Measurements from ENCODE around the gene USF1. TPM values are rescaled to one million over a fixed set of nuclear protein-coding genes. Genes with fewer than 3 reads are reported as not detected.
A peak's percentile ranks its signal among the peaks of the same experiment; 100 is the strongest.

The USF1 gene
- total RNA-seq, 1 donor from 2014 or later: 70.1 TPM

DNA sequence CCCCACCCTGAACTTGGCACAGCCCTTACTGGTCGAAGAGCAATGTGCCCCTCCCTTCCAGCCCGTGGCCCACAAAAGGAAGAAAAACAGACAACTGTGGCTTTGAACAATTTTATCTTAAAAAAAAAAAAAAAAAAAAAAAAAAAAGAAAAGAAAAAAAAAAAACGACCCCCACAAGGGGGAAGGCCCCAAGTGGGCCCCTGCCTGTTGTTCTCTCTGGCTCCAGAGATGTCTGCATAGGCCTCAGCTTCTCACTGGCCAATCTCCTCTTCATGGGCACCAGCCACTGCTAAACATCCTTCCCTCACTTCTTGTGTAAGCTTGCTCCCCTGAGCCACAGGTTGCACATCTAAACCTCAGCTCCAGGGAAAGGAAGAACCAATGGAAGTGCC, 6.6 kb downstream of the USF1 start:
- H4K20me1 ChIP-seq (ENCODE audit: insufficient read depth, low read length): peaks cover 8% of the 10 kb centered on the region
- peak overlapping the region; percentile 75 for H3K4me2 ChIP-seq (ENCODE audit: low read length)
- H3K79me2 ChIP-seq (ENCODE audit: insufficient read depth, low read length): peaks cover 13% of the 10 kb centered on the region
- no peaks in the 10 kb centered on the region for H3K27me3 Mint-ChIP-seq (ENCODE audit: low read depth, unreplicated experiment)
- no peak overlapping the region for H2AFZ ChIP-seq (ENCODE audit: low read depth, low read length)
- peak overlapping the region; percentile 81 for H3K4me3 Mint-ChIP-seq (ENCODE audit: unreplicated experiment)
- H3K9me3 Mint-ChIP-seq (ENCODE audit: unreplicated experiment): no peaks in the 10 kb centered on the region
- H3K27ac Mint-ChIP-seq (ENCODE audit: unreplicated experiment): peak overlapping the region; percentile 34
- FAIRE-seq (no peak), DNase-seq (ENCODE audit: low read depth) (no peak)
- H3K9ac ChIP-seq (ENCODE audit: low read length): no peak overlapping the region
- H3K9me3 ChIP-seq (ENCODE audit: insufficient read depth, low read depth, low read length): no peaks in the 10 kb centered on the region
- no peak overlapping the region for H3K4me3 ChIP-seq (ENCODE audit: insufficient read depth, low read depth, low read length)
- peaks cover 19% of the 10 kb centered on the region for H3K36me3 ChIP-seq (ENCODE audit: insufficient read depth, low read length)
- H3K4me1 Mint-ChIP-seq (ENCODE audit: low read depth, unreplicated experiment): peaks cover 8% of the 10 kb centered on the region
- no peak overlapping the region for H3K27ac ChIP-seq (ENCODE audit: low read depth, low read length)
- H3K27me3 ChIP-seq (ENCODE audit: insufficient read depth, low read length): no peaks in the 10 kb centered on the region
- peaks cover 21% of the 10 kb centered on the region for H3K36me3 Mint-ChIP-seq (ENCODE audit: low read depth, unreplicated experiment)
- H3K4me1 ChIP-seq (ENCODE audit: insufficient read depth, low read length): peaks cover 2% of the 10 kb centered on the region
- TF ChIP-seq EZH2 (IDR thresholded peaks at IDR 0.05; ENCODE audit: insufficient read depth, low read length): no peak
- TF ChIP-seq, protein P1, sequence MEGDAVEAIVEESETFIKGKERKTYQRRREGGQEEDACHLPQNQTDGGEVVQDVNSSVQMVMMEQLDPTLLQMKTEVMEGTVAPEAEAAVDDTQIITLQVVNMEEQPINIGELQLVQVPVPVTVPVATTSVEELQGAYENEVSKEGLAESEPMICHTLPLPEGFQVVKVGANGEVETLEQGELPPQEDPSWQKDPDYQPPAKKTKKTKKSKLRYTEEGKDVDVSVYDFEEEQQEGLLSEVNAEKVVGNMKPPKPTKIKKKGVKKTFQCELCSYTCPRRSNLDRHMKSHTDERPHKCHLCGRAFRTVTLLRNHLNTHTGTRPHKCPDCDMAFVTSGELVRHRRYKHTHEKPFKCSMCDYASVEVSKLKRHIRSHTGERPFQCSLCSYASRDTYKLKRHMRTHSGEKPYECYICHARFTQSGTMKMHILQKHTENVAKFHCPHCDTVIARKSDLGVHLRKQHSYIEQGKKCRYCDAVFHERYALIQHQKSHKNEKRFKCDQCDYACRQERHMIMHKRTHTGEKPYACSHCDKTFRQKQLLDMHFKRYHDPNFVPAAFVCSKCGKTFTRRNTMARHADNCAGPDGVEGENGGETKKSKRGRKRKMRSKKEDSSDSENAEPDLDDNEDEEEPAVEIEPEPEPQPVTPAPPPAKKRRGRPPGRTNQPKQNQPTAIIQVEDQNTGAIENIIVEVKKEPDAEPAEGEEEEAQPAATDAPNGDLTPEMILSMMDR (IDR thresholded peaks at IDR 0.05; ENCODE audit: insufficient read depth, low read depth, low read length): no peak

DNA sequence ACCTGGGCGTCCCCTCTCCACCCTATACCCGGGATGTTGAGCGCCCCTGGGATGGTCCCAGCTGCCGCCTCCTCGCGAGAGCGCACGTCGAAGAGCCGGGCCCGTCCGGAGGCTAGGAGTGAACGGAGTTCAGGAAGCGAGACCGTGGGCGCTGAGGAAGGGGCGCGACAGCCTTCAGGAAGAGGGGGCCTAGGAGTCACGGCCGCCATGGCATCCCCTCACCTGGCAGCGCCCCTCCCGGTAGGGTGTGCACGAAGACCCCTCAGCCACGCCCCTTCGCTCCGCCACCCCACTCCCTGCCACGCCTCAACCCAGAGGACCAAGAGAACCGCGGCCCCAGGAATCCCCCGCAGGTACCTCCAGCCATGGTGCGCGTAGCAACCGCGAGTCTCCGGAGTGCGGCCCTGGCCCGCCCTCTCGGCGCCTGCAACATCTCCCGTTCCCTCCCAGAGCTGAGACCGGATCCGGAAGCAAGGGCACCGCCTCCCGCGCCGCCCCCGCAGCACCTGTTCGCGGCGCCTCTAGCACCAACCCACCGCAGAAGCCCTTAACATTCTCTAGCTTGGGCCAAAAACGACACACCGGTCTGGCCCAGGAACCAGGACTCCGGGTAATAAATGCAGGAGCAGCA, 7.1 kb downstream of the USF1 start, which contains the start of gene TSTD1:
Gene TSTD1 (minus strand): TSS at position 442 of the 631 bp plus-strand sequence. CDS start 75 bp downstream, at position 367.
- H3K4me2 ChIP-seq (ENCODE audit: low read length): peak within 1 kb of the TSS; percentile 75
- no peaks in the 10 kb centered on the region for H3K9me3 ChIP-seq (ENCODE audit: insufficient read depth, low read depth, low read length)
- H3K9ac ChIP-seq (ENCODE audit: low read length): peak within 1 kb of the TSS; percentile 50
- H3K4me1 ChIP-seq (ENCODE audit: insufficient read depth, low read length): no peaks in the 10 kb centered on the region
- H3K36me3 ChIP-seq (ENCODE audit: insufficient read depth, low read length): peaks cover 19% of the 10 kb centered on the region
- H2AFZ ChIP-seq (ENCODE audit: low read depth, low read length): peak within 1 kb of the TSS; percentile 63
- no peak for TF ChIP-seq EZH2 (IDR thresholded peaks at IDR 0.05; ENCODE audit: insufficient read depth, low read length)
- TF ChIP-seq, protein P1 (IDR thresholded peaks at IDR 0.05; ENCODE audit: insufficient read depth, low read depth, low read length): no peak
- peaks cover 21% of the 10 kb centered on the region for H3K36me3 Mint-ChIP-seq (ENCODE audit: low read depth, unreplicated experiment)
- H3K4me1 Mint-ChIP-seq (ENCODE audit: low read depth, unreplicated experiment): peaks cover 5% of the 10 kb centered on the region
- no peaks in the 10 kb centered on the region for H3K27me3 ChIP-seq (ENCODE audit: insufficient read depth, low read length)
- peaks cover 11% of the 10 kb centered on the region for H3K79me2 ChIP-seq (ENCODE audit: insufficient read depth, low read length)
- FAIRE-seq: no peak
- H3K4me3 Mint-ChIP-seq (ENCODE audit: unreplicated experiment): peak within 1 kb of the TSS; percentile 81
- no peaks in the 10 kb centered on the region for H3K27me3 Mint-ChIP-seq (ENCODE audit: low read depth, unreplicated experiment)
- peaks cover 6% of the 10 kb centered on the region for H4K20me1 ChIP-seq (ENCODE audit: insufficient read depth, low read length)
- no peak for DNase-seq (ENCODE audit: low read depth)
- H3K4me3 ChIP-seq (ENCODE audit: insufficient read depth, low read depth, low read length): peak within 1 kb of the TSS; percentile 33
- H3K9me3 Mint-ChIP-seq (ENCODE audit: unreplicated experiment): no peaks in the 10 kb centered on the region
- peak within 1 kb of the TSS; percentile 34 for H3K27ac Mint-ChIP-seq (ENCODE audit: unreplicated experiment)
- H3K27ac ChIP-seq (ENCODE audit: low read depth, low read length): no peak within 1 kb of the TSS

All from astrocyte (in vitro differentiated cells and primary cell).